ENCODE data around the gene TMX2. TPM values are rescaled to one million over a fixed set of nuclear protein-coding genes. Genes with fewer than 3 reads are reported as not detected.

TMX2 gene
- total and polyA plus RNA-seq, 9 of the 15 experiments (the other 6 are each of a cell fraction or from before 2014, with no cell fraction given): 176 to 433 (median 227) TPM

DNA sequence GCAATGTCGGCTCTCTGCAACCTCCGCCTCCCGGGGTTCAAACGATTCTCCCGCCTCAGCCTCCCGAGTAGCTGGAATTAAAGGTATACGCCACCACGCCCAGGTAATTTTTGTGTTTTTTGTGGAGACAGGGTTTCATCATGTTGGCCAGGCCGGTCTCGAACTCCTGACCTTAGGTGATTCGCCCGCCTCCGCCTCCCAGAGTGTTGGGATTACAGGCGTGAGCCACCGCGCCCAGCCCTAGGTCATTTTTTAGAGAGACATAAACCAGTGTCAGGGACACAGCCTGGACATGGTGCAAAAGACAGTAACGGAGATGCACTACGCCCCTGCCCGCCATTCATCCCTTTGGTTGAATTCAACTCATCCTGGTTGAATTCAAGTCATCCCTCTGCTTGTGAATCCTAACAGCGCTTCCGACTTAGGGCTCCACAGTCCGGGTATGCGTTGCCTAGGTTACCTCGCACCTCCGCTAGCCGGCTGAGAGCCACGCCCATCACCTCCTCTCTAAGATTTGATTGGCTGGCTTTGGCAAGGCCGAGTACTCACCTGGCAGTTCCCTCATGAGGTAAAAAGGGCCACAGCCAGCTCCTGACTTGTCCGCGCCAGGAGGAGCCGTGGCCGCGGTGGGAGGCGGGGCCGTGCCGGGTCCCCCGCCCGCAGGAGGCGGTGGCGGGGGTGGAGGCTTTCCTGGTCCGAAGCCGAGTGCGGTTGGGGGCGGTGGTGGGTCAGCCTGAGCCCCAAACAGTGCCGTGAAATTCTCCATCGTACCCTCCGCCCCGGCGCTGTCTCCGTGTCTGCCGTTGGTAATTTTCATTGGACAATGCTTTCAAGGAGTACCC, 758 bp upstream of the TMX2 start, which contains the start of gene MED19 (continued):
- TF ChIP-seq, protein P1, sequence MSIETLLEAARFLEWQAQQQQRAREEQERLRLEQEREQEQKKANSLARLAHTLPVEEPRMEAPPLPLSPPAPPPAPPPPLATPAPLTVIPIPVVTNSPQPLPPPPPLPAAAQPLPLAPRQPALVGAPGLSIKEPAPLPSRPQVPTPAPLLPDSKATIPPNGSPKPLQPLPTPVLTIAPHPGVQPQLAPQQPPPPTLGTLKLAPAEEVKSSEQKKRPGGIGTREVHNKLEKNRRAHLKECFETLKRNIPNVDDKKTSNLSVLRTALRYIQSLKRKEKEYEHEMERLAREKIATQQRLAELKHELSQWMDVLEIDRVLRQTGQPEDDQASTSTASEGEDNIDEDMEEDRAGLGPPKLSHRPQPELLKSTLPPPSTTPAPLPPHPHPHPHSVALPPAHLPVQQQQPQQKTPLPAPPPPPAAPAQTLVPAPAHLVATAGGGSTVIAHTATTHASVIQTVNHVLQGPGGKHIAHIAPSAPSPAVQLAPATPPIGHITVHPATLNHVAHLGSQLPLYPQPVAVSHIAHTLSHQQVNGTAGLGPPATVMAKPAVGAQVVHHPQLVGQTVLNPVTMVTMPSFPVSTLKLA (conservative IDR thresholded peaks at IDR 0.05): peak in 1 of 2 experiments; percentile 81; a peak in 1 of 4 replicates
- TF ChIP-seq SMARCA4 (IDR thresholded peaks at IDR 0.05) (0 out of 2 replicates have a peak, but pooled peaks have one; percentile 29), HNRNPH1 (optimal IDR thresholded peaks at IDR 0.05; ENCODE audit: low read depth, low read length) (no peak), SIN3A (IDR thresholded peaks at IDR 0.05; ENCODE audit: borderline replicate concordance in 2 of 2, control insufficient read depth in 1 of 2, low read depth in 2 of 2, low read length in 2 of 2) (peak; percentile 74 to 92; a peak in 3 of 4 replicates), CEBPB (tag; IDR thresholded peaks at IDR 0.05) (peak; percentile 53; the same call in 1 of the 2 replicates), SAP30 (IDR thresholded peaks at IDR 0.05; ENCODE audit: borderline replicate concordance, insufficient read depth, low read depth, low read length, poor library complexity, severe bottlenecking) (peak; percentile 93), MTA3 (IDR thresholded peaks at IDR 0.05; ENCODE audit: borderline replicate concordance) (peak; percentile 12; the same call in 1 of the 2 replicates), RB1 (IDR thresholded peaks at IDR 0.05; ENCODE audit: low read depth) (0 out of 2 replicates have a peak, but pooled peaks have one; percentile 19), POLR2B (IDR thresholded peaks at IDR 0.05; ENCODE audit: low read depth, partially characterized antibody) (peak; percentile 24), ERF (CRISPR knock-in tag; IDR thresholded peaks at IDR 0.05) (0 out of 2 replicates have a peak, but pooled peaks have one; percentile 66), RBM25 (IDR thresholded peaks at IDR 0.05; ENCODE audit: low read depth, low read length, severe bottlenecking) (no peak)
- TF ChIP-seq, protein P2, sequence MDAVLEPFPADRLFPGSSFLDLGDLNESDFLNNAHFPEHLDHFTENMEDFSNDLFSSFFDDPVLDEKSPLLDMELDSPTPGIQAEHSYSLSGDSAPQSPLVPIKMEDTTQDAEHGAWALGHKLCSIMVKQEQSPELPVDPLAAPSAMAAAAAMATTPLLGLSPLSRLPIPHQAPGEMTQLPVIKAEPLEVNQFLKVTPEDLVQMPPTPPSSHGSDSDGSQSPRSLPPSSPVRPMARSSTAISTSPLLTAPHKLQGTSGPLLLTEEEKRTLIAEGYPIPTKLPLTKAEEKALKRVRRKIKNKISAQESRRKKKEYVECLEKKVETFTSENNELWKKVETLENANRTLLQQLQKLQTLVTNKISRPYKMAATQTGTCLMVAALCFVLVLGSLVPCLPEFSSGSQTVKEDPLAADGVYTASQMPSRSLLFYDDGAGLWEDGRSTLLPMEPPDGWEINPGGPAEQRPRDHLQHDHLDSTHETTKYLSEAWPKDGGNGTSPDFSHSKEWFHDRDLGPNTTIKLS (IDR thresholded peaks at IDR 0.05; ENCODE audit: borderline replicate concordance, low read depth): peak; percentile 70
- TF ChIP-seq, protein P3, sequence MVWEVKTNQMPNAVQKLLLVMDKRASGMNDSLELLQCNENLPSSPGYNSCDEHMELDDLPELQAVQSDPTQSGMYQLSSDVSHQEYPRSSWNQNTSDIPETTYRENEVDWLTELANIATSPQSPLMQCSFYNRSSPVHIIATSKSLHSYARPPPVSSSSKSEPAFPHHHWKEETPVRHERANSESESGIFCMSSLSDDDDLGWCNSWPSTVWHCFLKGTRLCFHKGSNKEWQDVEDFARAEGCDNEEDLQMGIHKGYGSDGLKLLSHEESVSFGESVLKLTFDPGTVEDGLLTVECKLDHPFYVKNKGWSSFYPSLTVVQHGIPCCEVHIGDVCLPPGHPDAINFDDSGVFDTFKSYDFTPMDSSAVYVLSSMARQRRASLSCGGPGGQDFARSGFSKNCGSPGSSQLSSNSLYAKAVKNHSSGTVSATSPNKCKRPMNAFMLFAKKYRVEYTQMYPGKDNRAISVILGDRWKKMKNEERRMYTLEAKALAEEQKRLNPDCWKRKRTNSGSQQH (CRISPR knock-in tag; IDR thresholded peaks at IDR 0.05): 0 out of 2 replicates have a peak, but pooled peaks have one; percentile 25
- TF ChIP-seq, protein P4, sequence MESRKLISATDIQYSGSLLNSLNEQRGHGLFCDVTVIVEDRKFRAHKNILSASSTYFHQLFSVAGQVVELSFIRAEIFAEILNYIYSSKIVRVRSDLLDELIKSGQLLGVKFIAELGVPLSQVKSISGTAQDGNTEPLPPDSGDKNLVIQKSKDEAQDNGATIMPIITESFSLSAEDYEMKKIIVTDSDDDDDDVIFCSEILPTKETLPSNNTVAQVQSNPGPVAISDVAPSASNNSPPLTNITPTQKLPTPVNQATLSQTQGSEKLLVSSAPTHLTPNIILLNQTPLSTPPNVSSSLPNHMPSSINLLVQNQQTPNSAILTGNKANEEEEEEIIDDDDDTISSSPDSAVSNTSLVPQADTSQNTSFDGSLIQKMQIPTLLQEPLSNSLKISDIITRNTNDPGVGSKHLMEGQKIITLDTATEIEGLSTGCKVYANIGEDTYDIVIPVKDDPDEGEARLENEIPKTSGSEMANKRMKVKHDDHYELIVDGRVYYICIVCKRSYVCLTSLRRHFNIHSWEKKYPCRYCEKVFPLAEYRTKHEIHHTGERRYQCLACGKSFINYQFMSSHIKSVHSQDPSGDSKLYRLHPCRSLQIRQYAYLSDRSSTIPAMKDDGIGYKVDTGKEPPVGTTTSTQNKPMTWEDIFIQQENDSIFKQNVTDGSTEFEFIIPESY (CRISPR knock-in tag; IDR thresholded peaks at IDR 0.05): peak; percentile 27; the same call in 1 of the 2 replicates
